Measurements from ENCODE around the gene OR10J5. TPM values are rescaled to one million over a fixed set of nuclear protein-coding genes. Genes with fewer than 3 reads are reported as not detected.

Gene OR10J5
- total and polyA plus RNA-seq, 2 experiments from 2014 or later = not detected

DNA sequence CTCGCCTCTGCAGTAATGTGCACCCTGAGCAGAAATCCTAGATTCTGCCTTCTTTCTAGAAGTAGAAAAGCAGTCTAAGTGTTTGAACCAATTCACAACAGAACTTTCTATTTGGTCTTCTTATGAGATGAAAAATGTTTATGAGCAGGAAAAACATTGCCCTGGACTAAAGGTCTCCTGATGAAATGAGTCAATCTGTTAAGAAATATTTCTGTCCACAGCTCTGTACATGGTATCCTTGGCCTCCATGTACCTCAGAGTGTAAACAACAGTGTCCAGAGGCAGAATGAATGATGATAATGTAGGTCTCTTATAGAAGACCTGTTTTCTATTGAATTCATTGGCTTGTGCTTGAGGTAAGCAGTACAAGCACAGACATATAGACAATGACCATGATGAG is 45.6 kb upstream of the OR10J5 start:
- Histone ChIP-seq H3K9me2 (ENCODE audit: insufficient read depth) (peaks cover 4% of the 10 kb centered on the region; the same call in 1 of the 2 replicates), H3K4me3 (no peak overlapping the region), H3F3A (replicated peaks; ENCODE audit: low read depth) (no peaks in the 10 kb centered on the region), H3K4me1 (ENCODE audit: insufficient read depth) (no peaks in the 10 kb centered on the region), H3K36me3 (ENCODE audit: insufficient read depth) (no peaks in the 10 kb centered on the region), H3K27ac (ENCODE audit: low read depth) (no peak overlapping the region), H3K79me2 (replicated peaks; ENCODE audit: insufficient read depth) (no peaks in the 10 kb centered on the region), H3K27me3 (ENCODE audit: insufficient read depth) (no peaks in the 10 kb centered on the region), H2AFZ (no peak overlapping the region), H3K4me2 (no peak overlapping the region), H4K20me1 (replicated peaks; ENCODE audit: insufficient read depth) (no peaks in the 10 kb centered on the region)
- no peak for TF ChIP-seq STAT1 (IDR thresholded peaks at IDR 0.05; ENCODE audit: unreplicated experiment)
- TF ChIP-seq, protein P1, sequence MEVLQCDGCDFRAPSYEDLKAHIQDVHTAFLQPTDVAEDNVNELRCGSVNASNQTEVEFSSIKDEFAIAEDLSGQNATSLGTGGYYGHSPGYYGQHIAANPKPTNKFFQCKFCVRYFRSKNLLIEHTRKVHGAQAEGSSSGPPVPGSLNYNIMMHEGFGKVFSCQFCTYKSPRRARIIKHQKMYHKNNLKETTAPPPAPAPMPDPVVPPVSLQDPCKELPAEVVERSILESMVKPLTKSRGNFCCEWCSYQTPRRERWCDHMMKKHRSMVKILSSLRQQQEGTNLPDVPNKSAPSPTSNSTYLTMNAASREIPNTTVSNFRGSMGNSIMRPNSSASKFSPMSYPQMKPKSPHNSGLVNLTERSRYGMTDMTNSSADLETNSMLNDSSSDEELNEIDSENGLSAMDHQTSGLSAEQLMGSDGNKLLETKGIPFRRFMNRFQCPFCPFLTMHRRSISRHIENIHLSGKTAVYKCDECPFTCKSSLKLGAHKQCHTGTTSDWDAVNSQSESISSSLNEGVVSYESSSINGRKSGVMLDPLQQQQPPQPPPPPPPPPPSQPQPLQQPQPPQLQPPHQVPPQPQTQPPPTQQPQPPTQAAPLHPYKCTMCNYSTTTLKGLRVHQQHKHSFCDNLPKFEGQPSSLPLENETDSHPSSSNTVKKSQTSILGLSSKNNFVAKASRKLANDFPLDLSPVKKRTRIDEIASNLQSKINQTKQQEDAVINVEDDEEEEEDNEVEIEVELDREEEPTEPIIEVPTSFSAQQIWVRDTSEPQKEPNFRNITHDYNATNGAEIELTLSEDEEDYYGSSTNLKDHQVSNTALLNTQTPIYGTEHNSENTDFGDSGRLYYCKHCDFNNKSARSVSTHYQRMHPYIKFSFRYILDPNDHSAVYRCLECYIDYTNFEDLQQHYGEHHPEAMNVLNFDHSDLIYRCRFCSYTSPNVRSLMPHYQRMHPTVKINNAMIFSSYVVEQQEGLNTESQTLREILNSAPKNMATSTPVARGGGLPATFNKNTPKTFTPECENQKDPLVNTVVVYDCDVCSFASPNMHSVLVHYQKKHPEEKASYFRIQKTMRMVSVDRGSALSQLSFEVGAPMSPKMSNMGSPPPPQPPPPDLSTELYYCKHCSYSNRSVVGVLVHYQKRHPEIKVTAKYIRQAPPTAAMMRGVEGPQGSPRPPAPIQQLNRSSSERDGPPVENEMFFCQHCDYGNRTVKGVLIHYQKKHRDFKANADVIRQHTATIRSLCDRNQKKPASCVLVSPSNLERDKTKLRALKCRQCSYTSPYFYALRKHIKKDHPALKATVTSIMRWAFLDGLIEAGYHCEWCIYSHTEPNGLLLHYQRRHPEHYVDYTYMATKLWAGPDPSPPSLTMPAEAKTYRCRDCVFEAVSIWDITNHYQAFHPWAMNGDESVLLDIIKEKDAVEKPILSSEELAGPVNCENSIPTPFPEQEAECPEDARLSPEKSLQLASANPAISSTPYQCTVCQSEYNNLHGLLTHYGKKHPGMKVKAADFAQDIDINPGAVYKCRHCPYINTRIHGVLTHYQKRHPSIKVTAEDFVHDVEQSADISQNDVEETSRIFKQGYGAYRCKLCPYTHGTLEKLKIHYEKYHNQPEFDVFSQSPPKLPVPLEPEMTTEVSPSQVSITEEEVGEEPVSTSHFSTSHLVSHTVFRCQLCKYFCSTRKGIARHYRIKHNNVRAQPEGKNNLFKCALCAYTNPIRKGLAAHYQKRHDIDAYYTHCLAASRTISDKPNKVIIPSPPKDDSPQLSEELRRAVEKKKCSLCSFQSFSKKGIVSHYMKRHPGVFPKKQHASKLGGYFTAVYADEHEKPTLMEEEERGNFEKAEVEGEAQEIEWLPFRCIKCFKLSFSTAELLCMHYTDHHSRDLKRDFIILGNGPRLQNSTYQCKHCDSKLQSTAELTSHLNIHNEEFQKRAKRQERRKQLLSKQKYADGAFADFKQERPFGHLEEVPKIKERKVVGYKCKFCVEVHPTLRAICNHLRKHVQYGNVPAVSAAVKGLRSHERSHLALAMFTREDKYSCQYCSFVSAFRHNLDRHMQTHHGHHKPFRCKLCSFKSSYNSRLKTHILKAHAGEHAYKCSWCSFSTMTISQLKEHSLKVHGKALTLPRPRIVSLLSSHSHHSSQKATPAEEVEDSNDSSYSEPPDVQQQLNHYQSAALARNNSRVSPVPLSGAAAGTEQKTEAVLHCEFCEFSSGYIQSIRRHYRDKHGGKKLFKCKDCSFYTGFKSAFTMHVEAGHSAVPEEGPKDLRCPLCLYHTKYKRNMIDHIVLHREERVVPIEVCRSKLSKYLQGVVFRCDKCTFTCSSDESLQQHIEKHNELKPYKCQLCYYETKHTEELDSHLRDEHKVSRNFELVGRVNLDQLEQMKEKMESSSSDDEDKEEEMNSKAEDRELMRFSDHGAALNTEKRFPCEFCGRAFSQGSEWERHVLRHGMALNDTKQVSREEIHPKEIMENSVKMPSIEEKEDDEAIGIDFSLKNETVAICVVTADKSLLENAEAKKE (CRISPR knock-in tag; IDR thresholded peaks at IDR 0.05) = no peak
- TF ChIP-seq, protein P2, sequence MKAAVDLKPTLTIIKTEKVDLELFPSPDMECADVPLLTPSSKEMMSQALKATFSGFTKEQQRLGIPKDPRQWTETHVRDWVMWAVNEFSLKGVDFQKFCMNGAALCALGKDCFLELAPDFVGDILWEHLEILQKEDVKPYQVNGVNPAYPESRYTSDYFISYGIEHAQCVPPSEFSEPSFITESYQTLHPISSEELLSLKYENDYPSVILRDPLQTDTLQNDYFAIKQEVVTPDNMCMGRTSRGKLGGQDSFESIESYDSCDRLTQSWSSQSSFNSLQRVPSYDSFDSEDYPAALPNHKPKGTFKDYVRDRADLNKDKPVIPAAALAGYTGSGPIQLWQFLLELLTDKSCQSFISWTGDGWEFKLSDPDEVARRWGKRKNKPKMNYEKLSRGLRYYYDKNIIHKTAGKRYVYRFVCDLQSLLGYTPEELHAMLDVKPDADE (IDR thresholded peaks at IDR 0.05) = no peak
- no peak for TF ChIP-seq JUNB (IDR thresholded peaks at IDR 0.05; ENCODE audit: unreplicated experiment)
- TF ChIP-seq ZNF331 (CRISPR knock-in tag; IDR thresholded peaks at IDR 0.05; ENCODE audit: low read depth) = no peak
- TF ChIP-seq, protein P3, sequence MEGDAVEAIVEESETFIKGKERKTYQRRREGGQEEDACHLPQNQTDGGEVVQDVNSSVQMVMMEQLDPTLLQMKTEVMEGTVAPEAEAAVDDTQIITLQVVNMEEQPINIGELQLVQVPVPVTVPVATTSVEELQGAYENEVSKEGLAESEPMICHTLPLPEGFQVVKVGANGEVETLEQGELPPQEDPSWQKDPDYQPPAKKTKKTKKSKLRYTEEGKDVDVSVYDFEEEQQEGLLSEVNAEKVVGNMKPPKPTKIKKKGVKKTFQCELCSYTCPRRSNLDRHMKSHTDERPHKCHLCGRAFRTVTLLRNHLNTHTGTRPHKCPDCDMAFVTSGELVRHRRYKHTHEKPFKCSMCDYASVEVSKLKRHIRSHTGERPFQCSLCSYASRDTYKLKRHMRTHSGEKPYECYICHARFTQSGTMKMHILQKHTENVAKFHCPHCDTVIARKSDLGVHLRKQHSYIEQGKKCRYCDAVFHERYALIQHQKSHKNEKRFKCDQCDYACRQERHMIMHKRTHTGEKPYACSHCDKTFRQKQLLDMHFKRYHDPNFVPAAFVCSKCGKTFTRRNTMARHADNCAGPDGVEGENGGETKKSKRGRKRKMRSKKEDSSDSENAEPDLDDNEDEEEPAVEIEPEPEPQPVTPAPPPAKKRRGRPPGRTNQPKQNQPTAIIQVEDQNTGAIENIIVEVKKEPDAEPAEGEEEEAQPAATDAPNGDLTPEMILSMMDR (conservative IDR thresholded peaks at IDR 0.05; ENCODE audit: low read depth in 2 of 2) = no peak
- no peak for TF ChIP-seq NANOG (IDR thresholded peaks at IDR 0.05; ENCODE audit: borderline replicate concordance)
- no peak for TF ChIP-seq POLR2AphosphoS5 (IDR thresholded peaks at IDR 0.05; ENCODE audit: low read depth)
- TF ChIP-seq EZH2phosphoT487 (IDR thresholded peaks at IDR 0.05; ENCODE audit: unreplicated experiment) = no peak
- TF ChIP-seq EZH2 (IDR thresholded peaks at IDR 0.05; ENCODE audit: low read depth, unreplicated experiment) = no peak
- TF ChIP-seq, protein P4, sequence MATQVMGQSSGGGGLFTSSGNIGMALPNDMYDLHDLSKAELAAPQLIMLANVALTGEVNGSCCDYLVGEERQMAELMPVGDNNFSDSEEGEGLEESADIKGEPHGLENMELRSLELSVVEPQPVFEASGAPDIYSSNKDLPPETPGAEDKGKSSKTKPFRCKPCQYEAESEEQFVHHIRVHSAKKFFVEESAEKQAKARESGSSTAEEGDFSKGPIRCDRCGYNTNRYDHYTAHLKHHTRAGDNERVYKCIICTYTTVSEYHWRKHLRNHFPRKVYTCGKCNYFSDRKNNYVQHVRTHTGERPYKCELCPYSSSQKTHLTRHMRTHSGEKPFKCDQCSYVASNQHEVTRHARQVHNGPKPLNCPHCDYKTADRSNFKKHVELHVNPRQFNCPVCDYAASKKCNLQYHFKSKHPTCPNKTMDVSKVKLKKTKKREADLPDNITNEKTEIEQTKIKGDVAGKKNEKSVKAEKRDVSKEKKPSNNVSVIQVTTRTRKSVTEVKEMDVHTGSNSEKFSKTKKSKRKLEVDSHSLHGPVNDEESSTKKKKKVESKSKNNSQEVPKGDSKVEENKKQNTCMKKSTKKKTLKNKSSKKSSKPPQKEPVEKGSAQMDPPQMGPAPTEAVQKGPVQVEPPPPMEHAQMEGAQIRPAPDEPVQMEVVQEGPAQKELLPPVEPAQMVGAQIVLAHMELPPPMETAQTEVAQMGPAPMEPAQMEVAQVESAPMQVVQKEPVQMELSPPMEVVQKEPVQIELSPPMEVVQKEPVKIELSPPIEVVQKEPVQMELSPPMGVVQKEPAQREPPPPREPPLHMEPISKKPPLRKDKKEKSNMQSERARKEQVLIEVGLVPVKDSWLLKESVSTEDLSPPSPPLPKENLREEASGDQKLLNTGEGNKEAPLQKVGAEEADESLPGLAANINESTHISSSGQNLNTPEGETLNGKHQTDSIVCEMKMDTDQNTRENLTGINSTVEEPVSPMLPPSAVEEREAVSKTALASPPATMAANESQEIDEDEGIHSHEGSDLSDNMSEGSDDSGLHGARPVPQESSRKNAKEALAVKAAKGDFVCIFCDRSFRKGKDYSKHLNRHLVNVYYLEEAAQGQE (IDR thresholded peaks at IDR 0.05; ENCODE audit: unreplicated experiment) = no peak
- no peak for TF ChIP-seq CREB1 (CRISPR knock-in tag; IDR thresholded peaks at IDR 0.05; ENCODE audit: low read depth)
- TF ChIP-seq ZNF114 (CRISPR knock-in tag; IDR thresholded peaks at IDR 0.05) = no peak
- peaks cover 9% of the 10 kb centered on the region for H3K9me3 Mint-ChIP-seq
- no peak overlapping the region for H3K4me3 Mint-ChIP-seq
- H3K27me3 Mint-ChIP-seq (ENCODE audit: insufficient read depth, low read depth, poor library complexity) = no peaks in the 10 kb centered on the region
- peaks cover under 1% of the 10 kb centered on the region; the same call in 1 of the 3 replicates for H3K36me3 Mint-ChIP-seq (ENCODE audit: low read depth)
- DNase-seq (ENCODE audit: low spot score) (no peak), ATAC-seq (no peak)
- no peaks in the 10 kb centered on the region for H3K4me1 Mint-ChIP-seq
- no peak overlapping the region for H3K27ac Mint-ChIP-seq

All from GM23338 (cell line).